Skeletal muscle satellite cell (primary cell): ENCODE data around the gene LASP1NB.

Experiments used
- H3K27me3 ChIP-seq: 2 replicates; pipeline ENCODE4 v1.7.0; 2013; ENCODE audit warnings: low read length; ENCODE audit not compliant: control insufficient read depth, insufficient read depth
- H3K36me3 ChIP-seq: 2 replicates; pipeline ENCODE4 v1.7.0; 2013; ENCODE audit warnings: mild to moderate bottlenecking, control low read depth, low read length; ENCODE audit not compliant: insufficient read depth
- H3K4me1 ChIP-seq: 2 replicates; pipeline ENCODE4 v1.7.0; 2013; ENCODE audit warnings: low read length; ENCODE audit not compliant: control insufficient read depth, insufficient read depth
- H3K4me2 ChIP-seq: 2 replicates; pipeline ENCODE4 v1.7.0; 2013; ENCODE audit warnings: mild to moderate bottlenecking, low read length
- H3K4me3 ChIP-seq: 2 replicates; pipeline ENCODE4 v1.7.0; 2013; ENCODE audit warnings: low read length
- H3K9ac ChIP-seq: 2 replicates; pipeline ENCODE4 v1.7.0; 2013; ENCODE audit warnings: mild to moderate bottlenecking, low read depth, low read length, moderate library complexity
- H3K9me3 ChIP-seq: replicated peaks from 2 replicates; pipeline ENCODE4 v1.7.0; 2013; ENCODE audit warnings: mild to moderate bottlenecking, control low read depth, low read length

Gene LASP1NB

GRCh38 chr17:38897671-38898290, 27.6 kb upstream of the LASP1NB start:
- Histone ChIP-seq H3K4me3 (peak overlapping the region; percentile 44), H3K9ac (peak overlapping the region; percentile 49), H3K4me2 (peak overlapping the region; percentile 68)

GRCh38 chr17:38898291-38898679, 27.1 kb upstream of the LASP1NB start:
- H3K27me3 ChIP-seq, result no peaks in the 10 kb centered on the region
- H3K4me3 ChIP-seq, result peak overlapping the region; percentile 44
- H3K9ac ChIP-seq, result peak overlapping the region; percentile 49
- H3K4me1 ChIP-seq, result peaks cover 90% of the 10 kb centered on the region
- H3K4me2 ChIP-seq, result peak overlapping the region; percentile 68
- no peaks in the 10 kb centered on the region for H3K9me3 ChIP-seq
- H3K36me3 ChIP-seq, result peaks cover 63% of the 10 kb centered on the region

More at GRCh38 chr17:38897671-38898290, 27.6 kb upstream of the LASP1NB start:
- Histone ChIP-seq H3K4me1 (peaks cover 95% of the 10 kb centered on the region), H3K36me3 (peaks cover 63% of the 10 kb centered on the region), H3K9me3 (no peaks in the 10 kb centered on the region), H3K27me3 (no peaks in the 10 kb centered on the region)

GRCh38 chr17:38898812-38899348, 26.5 kb upstream of the LASP1NB start:
- Histone ChIP-seq H3K4me3 (peak overlapping the region; percentile 44), H3K4me1 (peaks cover 88% of the 10 kb centered on the region), H3K4me2 (peak overlapping the region; percentile 68), H3K27me3 (no peaks in the 10 kb centered on the region), H3K9me3 (no peaks in the 10 kb centered on the region), H3K36me3 (peaks cover 64% of the 10 kb centered on the region), H3K9ac (peak overlapping the region; percentile 49)

- Histone ChIP-seq H3K9ac (peak overlapping the region; percentile 49), H3K36me3 (peaks cover 64% of the 10 kb centered on the region), H3K9me3 (no peaks in the 10 kb centered on the region), H3K4me2 (peak overlapping the region; percentile 68), H3K4me1 (peaks cover 83% of the 10 kb centered on the region), H3K27me3 (no peaks in the 10 kb centered on the region), H3K4me3 (no peak overlapping the region)
Observed at GRCh38 chr17:38899421-38899820, 26.0 kb upstream of the LASP1NB start.

DNA sequence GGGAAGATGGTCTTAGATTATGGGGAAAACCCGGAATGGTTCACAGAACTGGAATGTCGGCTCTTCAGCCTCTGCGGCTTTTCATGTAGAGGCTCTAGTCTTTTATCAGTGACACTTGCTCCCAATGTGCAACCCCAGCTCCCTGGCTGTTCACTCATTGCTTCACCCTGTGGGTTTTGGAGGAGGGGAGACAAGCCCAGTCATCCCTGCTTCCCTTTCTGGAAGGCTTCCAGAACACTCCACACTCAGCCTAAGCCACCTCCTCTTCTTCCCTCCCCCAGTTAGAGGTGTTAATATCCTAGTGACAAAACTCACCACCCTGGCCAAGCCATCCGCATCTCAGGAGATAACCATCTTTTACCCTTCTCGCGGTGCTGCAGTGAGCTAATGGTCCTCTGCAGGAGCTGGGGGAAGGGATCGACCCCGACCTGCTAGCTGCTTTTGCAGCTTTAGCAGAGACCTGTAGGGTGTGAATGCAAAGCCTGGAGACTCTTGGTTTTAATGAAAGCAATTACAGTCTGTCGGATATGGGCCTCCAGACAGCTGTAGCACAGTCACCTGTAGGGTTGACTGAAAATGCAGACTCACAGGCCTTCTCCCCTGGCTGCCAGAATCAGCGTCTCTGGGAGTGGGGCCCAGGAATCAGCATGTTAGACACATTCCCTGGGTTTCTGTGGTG, 24.3 kb upstream of the LASP1NB start:
- Histone ChIP-seq H3K4me2 (peak overlapping the region; percentile 58), H3K36me3 (peaks cover 71% of the 10 kb centered on the region), H3K4me1 (peaks cover 74% of the 10 kb centered on the region), H3K27me3 (no peaks in the 10 kb centered on the region), H3K4me3 (peak overlapping the region; percentile 26), H3K9ac (peak overlapping the region; percentile 55), H3K9me3 (no peaks in the 10 kb centered on the region)

- H3K4me2 ChIP-seq, result no peak overlapping the region
- H3K36me3 ChIP-seq, result peaks cover 77% of the 10 kb centered on the region
- peaks cover 71% of the 10 kb centered on the region for H3K4me1 ChIP-seq
- H3K9ac ChIP-seq, result no peak overlapping the region
- H3K9me3 ChIP-seq, result no peaks in the 10 kb centered on the region
- H3K4me3 ChIP-seq, result no peak overlapping the region
- H3K27me3 ChIP-seq, result no peaks in the 10 kb centered on the region
Observed at GRCh38 chr17:38903404-38903803, 22.0 kb upstream of the LASP1NB start.

- Histone ChIP-seq H3K4me1 (peaks cover 61% of the 10 kb centered on the region), H3K9me3 (no peaks in the 10 kb centered on the region), H3K4me3 (no peak overlapping the region), H3K36me3 (peaks cover 75% of the 10 kb centered on the region), H3K4me2 (no peak overlapping the region), H3K9ac (no peak overlapping the region), H3K27me3 (no peaks in the 10 kb centered on the region)
Observed at GRCh38 chr17:38904892-38905291, 20.5 kb upstream of the LASP1NB start.

GRCh38 chr17:38905375-38905774, 20.0 kb upstream of the LASP1NB start:
- Histone ChIP-seq H3K4me3 (no peak overlapping the region), H3K36me3 (peaks cover 80% of the 10 kb centered on the region), H3K4me1 (peaks cover 61% of the 10 kb centered on the region), H3K9ac (no peak overlapping the region), H3K27me3 (no peaks in the 10 kb centered on the region), H3K4me2 (no peak overlapping the region), H3K9me3 (no peaks in the 10 kb centered on the region)

DNA sequence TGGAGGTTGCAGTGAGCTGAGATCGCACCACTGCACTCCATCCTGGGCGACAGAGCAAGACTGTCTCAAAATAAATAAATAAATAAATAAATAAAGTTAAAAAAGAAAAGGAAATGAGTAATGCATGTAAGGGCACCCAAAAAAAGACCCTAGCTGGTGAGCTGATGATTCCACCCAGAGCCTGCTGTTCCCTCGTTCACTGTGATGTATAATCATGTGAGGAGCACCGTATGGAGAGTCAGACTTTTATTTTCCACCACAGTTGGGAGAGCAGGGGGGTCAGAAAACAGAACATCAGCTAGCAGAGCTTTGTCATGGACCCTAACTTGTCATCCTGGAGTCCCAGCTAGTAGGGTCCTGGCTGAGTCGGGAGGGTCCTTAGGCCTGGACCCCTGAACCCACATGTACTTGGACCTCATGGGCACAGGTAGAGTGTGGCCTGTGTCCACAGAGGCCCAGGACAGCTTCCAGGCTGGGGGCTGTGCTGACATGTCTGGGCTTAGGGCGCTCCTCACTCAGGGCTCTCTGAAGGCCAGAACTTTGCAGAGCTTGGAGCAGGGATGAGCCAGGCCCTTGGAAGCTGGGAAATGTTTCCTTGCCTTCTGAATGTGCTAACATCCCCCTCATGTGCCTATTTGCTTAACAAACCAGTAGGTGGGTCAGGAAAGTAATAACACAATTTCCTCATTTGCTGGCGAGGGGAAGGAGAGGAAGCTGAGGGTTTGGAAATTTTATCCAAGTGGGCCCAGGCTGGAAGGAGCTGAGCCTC, 18.8 kb upstream of the LASP1NB start:
- Histone ChIP-seq H3K36me3 (peaks cover 85% of the 10 kb centered on the region), H3K9me3 (no peaks in the 10 kb centered on the region), H3K4me1 (peaks cover 53% of the 10 kb centered on the region), H3K4me2 (peak overlapping the region; percentile 28), H3K9ac (peak overlapping the region; percentile 18), H3K4me3 (no peak overlapping the region), H3K27me3 (no peaks in the 10 kb centered on the region)

DNA sequence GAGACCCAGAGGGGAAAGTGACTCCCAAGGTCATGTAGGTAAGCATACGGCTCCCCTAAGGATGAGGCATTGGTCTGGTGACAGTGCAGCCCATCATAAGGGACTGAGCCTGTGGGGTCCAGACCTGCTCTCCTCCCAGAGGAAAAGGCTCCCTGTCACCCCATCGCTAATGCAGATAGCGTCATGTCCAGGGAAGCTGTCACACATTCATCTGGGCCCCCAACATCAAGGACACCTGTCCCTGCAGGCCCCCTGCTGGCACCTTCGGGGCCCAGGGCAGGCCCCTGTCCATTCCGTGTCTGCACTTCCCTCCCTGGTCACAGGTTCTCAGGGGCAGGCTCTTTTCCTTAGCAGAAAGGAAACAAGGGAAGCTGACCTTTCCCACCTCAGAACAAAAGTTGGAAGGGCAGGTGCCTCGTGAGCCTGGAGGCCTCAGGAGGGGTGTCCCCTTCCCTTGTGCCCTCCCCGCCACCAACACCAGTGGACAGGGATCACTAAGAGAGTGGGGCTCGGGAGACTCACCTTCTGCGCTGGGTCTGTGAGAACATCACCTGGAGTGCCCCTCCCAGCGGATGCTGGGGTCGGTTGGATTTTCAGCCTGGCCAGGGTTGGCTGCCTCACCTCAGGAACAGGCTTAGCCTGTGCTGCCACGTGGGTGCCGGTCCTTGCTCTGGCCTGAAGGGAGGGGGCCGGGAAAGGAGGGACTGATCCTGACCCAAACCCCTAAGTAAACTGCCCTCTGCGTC, 17.3 kb upstream of the LASP1NB start:
- H3K9me3 ChIP-seq, result no peaks in the 10 kb centered on the region
- no peaks in the 10 kb centered on the region for H3K27me3 ChIP-seq
- H3K4me1 ChIP-seq, result peaks cover 53% of the 10 kb centered on the region
- no peak overlapping the region for H3K4me3 ChIP-seq
- H3K9ac ChIP-seq, result no peak overlapping the region
- no peak overlapping the region for H3K4me2 ChIP-seq
- peaks cover 90% of the 10 kb centered on the region for H3K36me3 ChIP-seq

- Histone ChIP-seq H3K4me3 (no peak overlapping the region), H3K27me3 (no peaks in the 10 kb centered on the region), H3K9me3 (no peaks in the 10 kb centered on the region), H3K36me3 (peaks cover 89% of the 10 kb centered on the region), H3K4me2 (no peak overlapping the region), H3K9ac (no peak overlapping the region), H3K4me1 (peaks cover 49% of the 10 kb centered on the region)
Observed at GRCh38 chr17:38908676-38909181, 16.7 kb upstream of the LASP1NB start.
